ENCODE measurements around the gene ATMIN.

ATMIN gene

DNA sequence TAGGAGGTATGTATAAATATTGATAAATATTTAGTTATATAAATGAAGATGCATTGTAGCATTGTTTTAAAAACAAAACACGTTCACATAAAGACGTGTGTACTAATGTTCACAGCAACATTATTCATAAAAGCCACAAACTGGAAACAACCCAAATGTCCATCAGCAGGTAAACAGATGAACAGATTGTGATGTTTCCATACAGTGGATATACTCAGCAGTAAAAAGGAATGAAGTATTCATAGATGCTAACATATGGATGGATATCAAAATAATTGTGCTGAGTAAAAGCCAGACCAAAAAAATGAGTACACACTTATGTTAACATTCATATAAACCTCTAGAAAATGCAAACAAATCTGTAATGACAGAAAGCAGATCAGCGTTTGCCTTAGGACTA is 22.7 kb upstream of the ATMIN start:
- TF ChIP-seq, protein P1, sequence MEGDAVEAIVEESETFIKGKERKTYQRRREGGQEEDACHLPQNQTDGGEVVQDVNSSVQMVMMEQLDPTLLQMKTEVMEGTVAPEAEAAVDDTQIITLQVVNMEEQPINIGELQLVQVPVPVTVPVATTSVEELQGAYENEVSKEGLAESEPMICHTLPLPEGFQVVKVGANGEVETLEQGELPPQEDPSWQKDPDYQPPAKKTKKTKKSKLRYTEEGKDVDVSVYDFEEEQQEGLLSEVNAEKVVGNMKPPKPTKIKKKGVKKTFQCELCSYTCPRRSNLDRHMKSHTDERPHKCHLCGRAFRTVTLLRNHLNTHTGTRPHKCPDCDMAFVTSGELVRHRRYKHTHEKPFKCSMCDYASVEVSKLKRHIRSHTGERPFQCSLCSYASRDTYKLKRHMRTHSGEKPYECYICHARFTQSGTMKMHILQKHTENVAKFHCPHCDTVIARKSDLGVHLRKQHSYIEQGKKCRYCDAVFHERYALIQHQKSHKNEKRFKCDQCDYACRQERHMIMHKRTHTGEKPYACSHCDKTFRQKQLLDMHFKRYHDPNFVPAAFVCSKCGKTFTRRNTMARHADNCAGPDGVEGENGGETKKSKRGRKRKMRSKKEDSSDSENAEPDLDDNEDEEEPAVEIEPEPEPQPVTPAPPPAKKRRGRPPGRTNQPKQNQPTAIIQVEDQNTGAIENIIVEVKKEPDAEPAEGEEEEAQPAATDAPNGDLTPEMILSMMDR (IDR thresholded peaks at IDR 0.05): no peak
- Histone ChIP-seq H2AFZ (no peak overlapping the region), H3K4me3 (ENCODE audit: low read depth, low read length) (no peak overlapping the region), H3K9ac (no peak overlapping the region), H3K27ac (no peak overlapping the region), H3K9me3 (ENCODE audit: control insufficient read depth, low read length) (no peaks in the 10 kb centered on the region), H3K4me2 (ENCODE audit: low read length) (no peak overlapping the region), H3K79me2 (no peaks in the 10 kb centered on the region), H3K27me3 (ENCODE audit: control insufficient read depth, insufficient read depth, low read length) (no peaks in the 10 kb centered on the region), H3K4me1 (no peaks in the 10 kb centered on the region), H3K36me3 (ENCODE audit: control insufficient read depth, insufficient read depth, low read length) (no peaks in the 10 kb centered on the region)

- Histone ChIP-seq H2AFZ (no peak overlapping the region), H3K27me3 (ENCODE audit: control insufficient read depth, insufficient read depth, low read length) (no peaks in the 10 kb centered on the region), H3K4me3 (ENCODE audit: low read depth, low read length) (no peak overlapping the region), H3K9me3 (ENCODE audit: control insufficient read depth, low read length) (no peaks in the 10 kb centered on the region), H3K27ac (no peak overlapping the region), H3K36me3 (ENCODE audit: control insufficient read depth, insufficient read depth, low read length) (no peaks in the 10 kb centered on the region), H3K4me2 (ENCODE audit: low read length) (no peak overlapping the region), H3K79me2 (no peaks in the 10 kb centered on the region), H3K4me1 (no peaks in the 10 kb centered on the region), H3K9ac (no peak overlapping the region)
- TF ChIP-seq, protein P1 (IDR thresholded peaks at IDR 0.05): no peak
Measured at GRCh38 chr16:81014672-81015071, 21.0 kb upstream of the ATMIN start.

DNA sequence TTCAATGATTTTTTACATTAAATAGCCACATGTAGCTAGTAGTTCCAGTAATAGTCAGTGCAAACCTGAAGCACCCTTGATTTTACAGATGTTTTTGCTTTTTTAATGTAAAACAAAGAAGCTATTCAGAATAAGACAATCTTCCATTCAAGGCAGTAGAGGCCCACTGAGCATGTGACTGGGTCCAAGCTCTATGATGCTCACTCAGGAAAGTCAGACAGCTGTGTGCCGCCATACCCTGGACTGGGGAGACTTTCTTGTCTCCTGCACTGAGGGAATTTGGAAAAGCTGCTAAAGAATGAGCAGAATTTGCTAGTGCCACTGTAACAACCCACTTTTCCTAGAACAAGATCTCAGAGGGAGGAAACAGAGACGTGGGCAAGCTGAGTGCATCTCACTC is 17.1 kb upstream of the ATMIN start:
- Histone ChIP-seq H3K9me3 (ENCODE audit: control insufficient read depth, low read length) (no peaks in the 10 kb centered on the region), H3K36me3 (ENCODE audit: control insufficient read depth, insufficient read depth, low read length) (peaks cover 3% of the 10 kb centered on the region), H2AFZ (no peak overlapping the region), H3K27ac (no peak overlapping the region), H3K79me2 (no peaks in the 10 kb centered on the region), H3K4me1 (no peaks in the 10 kb centered on the region), H3K27me3 (ENCODE audit: control insufficient read depth, insufficient read depth, low read length) (no peaks in the 10 kb centered on the region), H3K4me2 (ENCODE audit: low read length) (no peak overlapping the region), H3K4me3 (ENCODE audit: low read depth, low read length) (no peak overlapping the region), H3K9ac (no peak overlapping the region)
- TF ChIP-seq, protein P1 (IDR thresholded peaks at IDR 0.05): no peak

GRCh38 chr16:81026429-81026828 is 9.2 kb upstream of the ATMIN start:
- no peak overlapping the region for H3K4me3 ChIP-seq (ENCODE audit: low read depth, low read length)
- TF ChIP-seq, protein P1 (IDR thresholded peaks at IDR 0.05): no peak
- no peak overlapping the region for H3K9ac ChIP-seq
- no peak overlapping the region for H3K27ac ChIP-seq
- H3K4me2 ChIP-seq (ENCODE audit: low read length): no peak overlapping the region
- H3K9me3 ChIP-seq (ENCODE audit: control insufficient read depth, low read length): no peaks in the 10 kb centered on the region
- peaks cover 3% of the 10 kb centered on the region for H3K36me3 ChIP-seq (ENCODE audit: control insufficient read depth, insufficient read depth, low read length)
- no peaks in the 10 kb centered on the region for H3K79me2 ChIP-seq
- no peaks in the 10 kb centered on the region for H3K27me3 ChIP-seq (ENCODE audit: control insufficient read depth, insufficient read depth, low read length)
- peaks cover 3% of the 10 kb centered on the region for H3K4me1 ChIP-seq
- no peak overlapping the region for H2AFZ ChIP-seq

DNA sequence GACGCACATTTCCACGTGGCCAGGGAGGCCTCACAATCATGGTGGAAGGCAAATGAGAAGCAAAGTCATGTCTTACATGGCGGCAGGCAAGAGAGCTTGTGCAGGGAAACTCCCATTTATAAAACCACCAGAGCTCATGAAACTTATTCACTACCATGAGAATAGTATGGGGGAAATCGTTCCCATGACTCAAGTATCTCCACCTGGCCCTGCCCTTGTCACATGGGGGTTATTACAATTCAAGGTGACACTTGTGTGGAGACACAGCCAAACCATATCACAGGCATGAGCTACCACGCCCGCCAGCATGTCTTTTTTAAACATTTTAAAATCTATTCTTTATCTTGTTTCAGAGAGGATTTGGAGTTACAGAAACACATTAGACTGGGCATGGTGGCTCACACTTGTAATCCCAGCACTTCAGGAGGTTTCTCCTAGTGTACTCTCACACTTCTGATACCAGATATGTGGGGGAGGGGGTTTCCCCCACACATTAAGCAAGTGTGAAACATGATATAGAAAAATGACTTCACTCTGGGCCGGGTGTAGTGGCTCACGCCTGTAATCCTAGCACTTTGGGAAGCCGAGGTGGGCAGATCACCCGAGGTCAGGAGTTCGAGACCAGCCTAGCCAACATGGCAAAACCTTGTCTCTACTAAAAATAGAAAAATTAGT is 5.6 kb upstream of the ATMIN start:
- Histone ChIP-seq H3K4me3 (ENCODE audit: low read depth, low read length) (no peak overlapping the region), H3K36me3 (ENCODE audit: control insufficient read depth, insufficient read depth, low read length) (no peaks in the 10 kb centered on the region), H3K27me3 (ENCODE audit: control insufficient read depth, insufficient read depth, low read length) (no peaks in the 10 kb centered on the region), H2AFZ (no peak overlapping the region), H3K4me2 (ENCODE audit: low read length) (no peak overlapping the region), H3K79me2 (no peaks in the 10 kb centered on the region), H3K9ac (no peak overlapping the region), H3K4me1 (no peaks in the 10 kb centered on the region), H3K9me3 (ENCODE audit: control insufficient read depth, low read length) (no peaks in the 10 kb centered on the region), H3K27ac (no peak overlapping the region)
- TF ChIP-seq, protein P1 (IDR thresholded peaks at IDR 0.05): no peak

All from parathyroid adenoma (tissue), 2 donors.